Neural crest cell (in vitro differentiated cells): ENCODE results near the gene SRGN. TPM values are rescaled to one million over a fixed set of nuclear protein-coding genes. Genes with fewer than 3 reads are reported as not detected.
A peak's percentile ranks its signal among the peaks of the same experiment; 100 is the strongest.

ENCODE experiments used
- DNase-seq: peaks from one replicate; pipeline ENCODE4 v3.0.0; 2021; ENCODE audit warnings: low read depth, mixed read lengths, low spot score
- H3K27ac Mint-ChIP-seq: one replicate; pipeline ENCODE4 v1.8.0; 2021; ENCODE audit warnings: mild to moderate bottlenecking, mixed read lengths; ENCODE audit not compliant: unreplicated experiment
- H3K27me3 Mint-ChIP-seq: 2 replicates; pipeline ENCODE4 v1.8.0; 2021; ENCODE audit warnings: low read depth, mild to moderate bottlenecking, mixed read lengths
- H3K36me3 Mint-ChIP-seq: 2 replicates; pipeline ENCODE4 v1.8.0; 2021; ENCODE audit warnings: low read depth, mild to moderate bottlenecking, mixed read lengths
- H3K4me1 Mint-ChIP-seq: 2 replicates; pipeline ENCODE4 v1.8.0; 2021; ENCODE audit warnings: mixed read lengths
- H3K4me3 Mint-ChIP-seq: one replicate; pipeline ENCODE4 v1.8.0; 2021; ENCODE audit warnings: mild to moderate bottlenecking, mixed read lengths
- H3K9me3 Mint-ChIP-seq: 2 replicates; pipeline ENCODE4 v1.8.0; 2021; ENCODE audit warnings: mixed read lengths
- total RNA-seq: library from RNA; stranded (reverse); gene quantifications from 2 replicates; pipeline ENCODE4 v1.2.1, GENCODE V29; 2021
- TF ChIP-seq, protein P1 (sequence below): fragments of 200-600 bp; sonication (generic); conservative IDR thresholded peaks from 2 replicates; pipeline ENCODE4 v1.5.0; 2021; ENCODE audit warnings: antibody characterized with exemption, mild to moderate bottlenecking

Gene SRGN
- total RNA-seq, 1 donor from 2014 or later, result not detected

DNA sequence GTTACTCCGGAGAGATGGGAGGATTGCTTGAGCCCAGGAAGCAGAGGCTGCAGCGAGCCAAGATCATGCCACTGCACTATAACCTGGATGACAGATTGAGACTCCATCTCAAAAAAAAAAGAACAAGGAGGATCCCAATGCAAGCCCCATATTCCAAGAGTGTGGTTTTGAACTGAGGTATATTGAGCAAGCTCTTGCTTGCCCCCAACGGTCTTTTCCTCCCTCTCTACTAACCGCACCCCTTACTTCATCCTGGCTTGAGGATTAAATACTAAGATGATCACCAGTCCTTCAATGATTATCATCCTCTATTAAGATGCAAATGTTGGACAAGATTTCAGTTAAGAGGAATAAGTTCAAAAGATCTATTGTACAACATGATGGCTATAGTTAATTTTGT is 12.5 kb upstream of the SRGN start:
- Mint-ChIP-seq H3K36me3 (no peaks in the 10 kb centered on the region), H3K4me1 (no peaks in the 10 kb centered on the region), H3K27ac (no peak overlapping the region), H3K4me3 (no peak overlapping the region), H3K9me3 (no peaks in the 10 kb centered on the region), H3K27me3 (peaks cover 2% of the 10 kb centered on the region)
- TF ChIP-seq, protein P1, sequence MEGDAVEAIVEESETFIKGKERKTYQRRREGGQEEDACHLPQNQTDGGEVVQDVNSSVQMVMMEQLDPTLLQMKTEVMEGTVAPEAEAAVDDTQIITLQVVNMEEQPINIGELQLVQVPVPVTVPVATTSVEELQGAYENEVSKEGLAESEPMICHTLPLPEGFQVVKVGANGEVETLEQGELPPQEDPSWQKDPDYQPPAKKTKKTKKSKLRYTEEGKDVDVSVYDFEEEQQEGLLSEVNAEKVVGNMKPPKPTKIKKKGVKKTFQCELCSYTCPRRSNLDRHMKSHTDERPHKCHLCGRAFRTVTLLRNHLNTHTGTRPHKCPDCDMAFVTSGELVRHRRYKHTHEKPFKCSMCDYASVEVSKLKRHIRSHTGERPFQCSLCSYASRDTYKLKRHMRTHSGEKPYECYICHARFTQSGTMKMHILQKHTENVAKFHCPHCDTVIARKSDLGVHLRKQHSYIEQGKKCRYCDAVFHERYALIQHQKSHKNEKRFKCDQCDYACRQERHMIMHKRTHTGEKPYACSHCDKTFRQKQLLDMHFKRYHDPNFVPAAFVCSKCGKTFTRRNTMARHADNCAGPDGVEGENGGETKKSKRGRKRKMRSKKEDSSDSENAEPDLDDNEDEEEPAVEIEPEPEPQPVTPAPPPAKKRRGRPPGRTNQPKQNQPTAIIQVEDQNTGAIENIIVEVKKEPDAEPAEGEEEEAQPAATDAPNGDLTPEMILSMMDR, result no peak
- DNase-seq, result no peak

DNA sequence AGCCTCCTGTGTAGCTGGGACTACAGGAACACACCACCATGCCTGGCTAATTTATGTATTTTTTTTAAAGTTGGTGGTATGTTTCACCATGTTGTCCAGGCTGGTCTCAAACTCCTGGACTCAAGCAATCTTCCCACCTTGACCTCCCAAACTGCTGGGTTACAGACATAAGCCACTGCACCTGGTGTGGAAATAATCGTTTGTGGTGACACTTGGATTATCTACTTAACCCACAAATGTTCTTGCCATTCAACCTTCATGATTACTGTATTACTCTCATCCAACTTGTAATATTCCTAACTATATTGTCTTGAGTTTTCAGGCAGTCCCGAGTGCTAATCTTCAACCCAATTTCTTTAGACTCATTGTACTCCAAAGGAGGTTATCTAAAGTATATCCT is 9.6 kb upstream of the SRGN start:
- TF ChIP-seq, protein P1, result no peak
- Mint-ChIP-seq H3K4me3 (no peak overlapping the region), H3K27ac (no peak overlapping the region), H3K36me3 (no peaks in the 10 kb centered on the region), H3K27me3 (peaks cover 4% of the 10 kb centered on the region), H3K4me1 (no peaks in the 10 kb centered on the region), H3K9me3 (no peaks in the 10 kb centered on the region)
- no peak for DNase-seq

DNA sequence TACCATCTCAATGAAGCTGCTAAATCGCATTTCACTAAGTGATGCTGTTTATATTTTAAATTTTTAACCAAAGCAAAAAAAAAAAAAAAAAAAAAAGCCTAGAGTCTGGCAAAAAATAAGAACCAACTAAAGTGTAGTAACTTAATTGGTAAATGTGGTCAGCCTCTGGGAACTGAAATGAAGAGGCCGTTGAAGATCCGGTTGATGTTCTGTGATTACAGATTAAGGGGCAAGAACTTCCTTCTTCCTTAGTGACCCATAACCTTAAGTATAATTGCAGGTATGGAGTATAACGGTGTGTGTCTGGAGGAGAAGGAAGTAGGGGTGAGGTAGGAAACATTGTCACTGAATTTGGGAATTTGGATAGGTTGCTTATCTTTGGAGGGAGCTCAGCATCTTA is 7.7 kb upstream of the SRGN start:
- no peak overlapping the region for H3K27ac Mint-ChIP-seq
- peaks cover 4% of the 10 kb centered on the region for H3K27me3 Mint-ChIP-seq
- TF ChIP-seq, protein P1, result no peak
- no peaks in the 10 kb centered on the region for H3K9me3 Mint-ChIP-seq
- DNase-seq, result no peak
- no peaks in the 10 kb centered on the region for H3K36me3 Mint-ChIP-seq
- H3K4me3 Mint-ChIP-seq, result no peak overlapping the region
- H3K4me1 Mint-ChIP-seq, result no peaks in the 10 kb centered on the region

DNA sequence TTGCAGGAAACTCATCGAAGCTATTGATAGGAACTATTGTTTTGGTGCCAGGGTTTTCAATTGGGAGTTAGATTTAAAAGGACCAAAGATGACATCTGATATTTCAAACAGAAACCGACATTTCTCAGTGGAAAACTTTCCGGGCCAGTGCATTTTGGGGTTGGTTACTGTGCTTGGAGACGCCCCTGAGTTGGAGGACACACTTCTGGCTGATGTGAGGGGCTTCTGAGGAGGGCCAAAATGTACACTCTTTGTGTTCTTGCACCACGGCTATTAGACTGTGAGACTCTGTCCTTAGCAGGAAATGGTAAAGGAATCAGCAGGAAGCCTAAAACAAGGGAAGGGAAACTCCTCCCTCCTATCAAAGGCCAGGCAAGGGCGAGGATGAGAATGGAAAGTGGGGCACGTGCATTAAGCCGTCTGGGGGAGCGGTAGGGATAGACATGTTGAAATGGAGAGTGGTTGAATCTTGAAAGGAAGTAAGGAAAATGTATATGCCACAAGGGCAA is 1.8 kb upstream of the SRGN start:
- DNase-seq, result no peak
- Mint-ChIP-seq H3K27ac (peak overlapping the region; percentile 39), H3K9me3 (no peaks in the 10 kb centered on the region), H3K36me3 (no peaks in the 10 kb centered on the region), H3K27me3 (no peaks in the 10 kb centered on the region), H3K4me3 (no peak overlapping the region), H3K4me1 (peaks cover 6% of the 10 kb centered on the region)
- TF ChIP-seq, protein P1, result no peak

DNA sequence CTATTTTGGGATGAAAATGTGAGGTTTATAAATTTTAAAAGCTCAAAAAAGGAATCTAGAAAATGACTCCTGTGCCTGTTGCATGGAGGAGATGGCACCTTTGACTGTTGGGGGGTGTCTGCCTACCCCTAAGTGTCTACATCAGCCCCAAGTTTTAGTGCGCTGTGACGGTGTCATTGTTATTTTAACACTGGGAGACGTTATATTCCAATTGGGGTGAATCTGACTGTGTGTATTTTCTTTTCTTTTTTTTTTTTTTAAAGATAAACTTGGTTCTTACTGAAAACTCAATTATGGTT is 517 bp downstream of the SRGN start:
- H3K27me3 Mint-ChIP-seq, result no peaks in the 10 kb centered on the region
- H3K27ac Mint-ChIP-seq, result no peak overlapping the region
- no peak overlapping the region for H3K4me3 Mint-ChIP-seq
- peaks cover 6% of the 10 kb centered on the region for H3K4me1 Mint-ChIP-seq
- H3K9me3 Mint-ChIP-seq, result no peaks in the 10 kb centered on the region
- DNase-seq, result no peak
- no peaks in the 10 kb centered on the region for H3K36me3 Mint-ChIP-seq
- TF ChIP-seq, protein P1, result no peak
